Testis (tissue), 2 donors: Measurements from ENCODE around the gene MAP2K5.

Experiments
- POLR2A ChIP-seq: fragments of 450-650 bp; IDR thresholded peaks from one replicate; pipeline ENCODE4 v1.6.1; 2017; ENCODE audit warnings: antibody characterized with exemption, mild to moderate bottlenecking, moderate library complexity
- TF ChIP-seq, protein P1 (sequence below), 3 experiments: fragments of 450-650 bp in 2 of 3; fragments of 200-600 bp in 1 of 3; sonication (generic) in 1 of 3; IDR thresholded peaks; one replicate each; pipeline ENCODE4 v1.5.1; 2016 to 2019; ENCODE audit warnings: antibody characterized with exemption in 3 of 3, mild to moderate bottlenecking in 2 of 3, moderate library complexity in 1 of 3

DNA sequence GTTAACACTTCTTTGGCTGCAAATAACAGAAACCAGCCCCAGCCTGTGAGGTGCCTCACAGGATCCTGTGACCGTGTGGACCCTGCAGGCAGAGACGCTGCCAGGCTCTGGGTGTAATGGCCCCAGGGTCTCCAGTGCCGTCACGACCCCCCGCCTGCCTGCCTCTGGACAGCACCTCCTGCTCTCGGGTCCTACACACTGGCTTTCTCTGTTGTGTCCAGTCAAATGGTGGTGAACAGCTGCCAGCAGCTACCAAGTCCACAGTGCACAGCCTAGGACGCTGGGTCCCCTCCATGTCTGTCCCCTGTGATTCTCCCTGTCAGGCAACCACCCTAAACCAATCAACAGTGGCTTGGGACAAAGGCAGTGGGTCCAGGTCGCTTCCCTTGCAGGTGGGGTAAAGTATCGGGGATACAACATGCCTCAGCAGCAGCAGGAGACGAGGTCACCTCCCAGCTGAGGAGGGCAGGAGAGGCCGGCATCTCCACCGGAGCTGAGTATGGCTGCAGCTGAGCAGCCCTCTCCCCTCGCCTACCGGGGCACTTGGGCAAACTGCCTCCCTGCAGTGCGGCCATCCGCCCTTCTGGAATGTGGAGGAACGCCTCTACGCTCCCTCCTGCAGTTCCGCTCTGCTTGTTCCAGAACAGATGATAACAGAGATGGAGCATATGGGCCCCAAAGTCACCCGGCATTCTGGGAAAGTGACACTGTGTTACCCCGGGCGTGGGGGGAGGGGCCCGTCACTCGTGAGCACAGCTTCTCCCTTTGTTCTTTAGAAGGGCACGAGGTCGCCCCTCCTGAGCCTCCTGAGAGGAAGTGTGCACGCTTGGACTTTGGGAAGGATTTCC lies 261.7 kb downstream of the MAP2K5 start:
- TF ChIP-seq, protein P1, sequence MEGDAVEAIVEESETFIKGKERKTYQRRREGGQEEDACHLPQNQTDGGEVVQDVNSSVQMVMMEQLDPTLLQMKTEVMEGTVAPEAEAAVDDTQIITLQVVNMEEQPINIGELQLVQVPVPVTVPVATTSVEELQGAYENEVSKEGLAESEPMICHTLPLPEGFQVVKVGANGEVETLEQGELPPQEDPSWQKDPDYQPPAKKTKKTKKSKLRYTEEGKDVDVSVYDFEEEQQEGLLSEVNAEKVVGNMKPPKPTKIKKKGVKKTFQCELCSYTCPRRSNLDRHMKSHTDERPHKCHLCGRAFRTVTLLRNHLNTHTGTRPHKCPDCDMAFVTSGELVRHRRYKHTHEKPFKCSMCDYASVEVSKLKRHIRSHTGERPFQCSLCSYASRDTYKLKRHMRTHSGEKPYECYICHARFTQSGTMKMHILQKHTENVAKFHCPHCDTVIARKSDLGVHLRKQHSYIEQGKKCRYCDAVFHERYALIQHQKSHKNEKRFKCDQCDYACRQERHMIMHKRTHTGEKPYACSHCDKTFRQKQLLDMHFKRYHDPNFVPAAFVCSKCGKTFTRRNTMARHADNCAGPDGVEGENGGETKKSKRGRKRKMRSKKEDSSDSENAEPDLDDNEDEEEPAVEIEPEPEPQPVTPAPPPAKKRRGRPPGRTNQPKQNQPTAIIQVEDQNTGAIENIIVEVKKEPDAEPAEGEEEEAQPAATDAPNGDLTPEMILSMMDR (IDR thresholded peaks at IDR 0.05): no peak
- no peak for TF ChIP-seq POLR2A
